Myocyte (in vitro differentiated cells): Measurements from ENCODE around the gene B3GALT5. TPM values are rescaled to one million over a fixed set of nuclear protein-coding genes. Genes with fewer than 3 reads are reported as not detected.

Experiments used
- DNase-seq: peaks from one replicate; pipeline ENCODE4 v3.0.0-alpha.2; 2012; ENCODE audit warnings: low read depth
- total RNA-seq: library from RNA; depleted of rRNA; stranded (reverse); fragments of >200 nt; gene quantifications from 2 replicates; pipeline ENCODE4 v1.2.3, GENCODE V29; 2014

The B3GALT5 gene
- total RNA-seq, 1 donor from 2014 or later: 1.0 TPM

DNA sequence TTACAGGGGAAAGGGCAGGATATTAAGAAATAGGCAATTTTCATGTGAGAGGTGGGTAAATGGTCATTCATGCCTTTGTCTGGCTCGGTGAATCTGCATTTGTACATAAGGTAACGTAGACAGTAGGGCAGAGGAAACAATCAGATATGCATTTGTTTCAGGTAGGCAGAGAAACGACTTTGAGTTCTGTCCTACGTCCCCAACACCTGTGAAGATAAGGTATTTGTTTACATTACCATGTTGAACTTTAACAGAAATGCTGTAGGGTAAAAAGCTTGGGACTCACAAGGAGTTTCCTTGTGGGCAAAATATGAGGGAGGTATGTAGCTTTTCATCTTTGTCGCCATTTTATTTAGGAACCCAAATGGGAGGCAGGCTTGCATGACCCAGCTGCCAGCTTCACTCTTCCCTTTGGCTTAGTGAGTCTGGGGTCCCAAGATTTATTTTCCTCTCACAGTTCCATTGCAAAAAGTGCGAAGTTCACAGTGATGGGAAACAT lies 31.4 kb downstream of the B3GALT5 start:
- no peak for DNase-seq

GRCh38 chr21:39645331-39645730 lies 32.6 kb downstream of the B3GALT5 start:
- no peak for DNase-seq

- DNase-seq: peak; percentile 82
Observed at GRCh38 chr21:39647476-39647875, 34.7 kb downstream of the B3GALT5 start.

GRCh38 chr21:39648879-39649278 lies 36.1 kb downstream of the B3GALT5 start:
- DNase-seq: peak; percentile 61

- no peak for DNase-seq
Observed at GRCh38 chr21:39649526-39649925, 36.8 kb downstream of the B3GALT5 start.

GRCh38 chr21:39650306-39650705 lies 37.6 kb downstream of the B3GALT5 start:
- DNase-seq: peak; percentile 94

DNA sequence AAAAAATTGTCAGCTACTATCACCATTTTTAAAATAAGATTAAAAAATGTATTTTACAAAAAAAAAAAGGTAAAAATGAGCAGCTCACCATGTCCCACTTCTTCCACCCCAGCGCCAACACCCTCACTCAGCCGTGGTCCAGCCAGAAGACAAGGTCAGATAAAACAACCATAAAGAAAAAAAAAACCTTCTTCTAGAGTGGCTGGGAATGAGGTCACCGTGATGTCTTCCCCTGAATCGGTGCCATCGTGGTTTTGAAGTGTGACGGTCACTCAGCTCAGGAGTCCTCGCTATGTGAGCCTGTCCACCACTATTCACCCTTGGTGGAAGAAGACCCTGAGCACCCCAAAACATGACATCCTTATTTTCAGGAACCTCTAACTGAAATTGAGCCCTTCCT lies 38.1 kb downstream of the B3GALT5 start:
- DNase-seq: peak; percentile 80

GRCh38 chr21:39651206-39651605 lies 38.5 kb downstream of the B3GALT5 start:
- DNase-seq: peak; percentile 87

- no peak for DNase-seq
Observed at GRCh38 chr21:39654951-39655350, 42.2 kb downstream of the B3GALT5 start.

DNA sequence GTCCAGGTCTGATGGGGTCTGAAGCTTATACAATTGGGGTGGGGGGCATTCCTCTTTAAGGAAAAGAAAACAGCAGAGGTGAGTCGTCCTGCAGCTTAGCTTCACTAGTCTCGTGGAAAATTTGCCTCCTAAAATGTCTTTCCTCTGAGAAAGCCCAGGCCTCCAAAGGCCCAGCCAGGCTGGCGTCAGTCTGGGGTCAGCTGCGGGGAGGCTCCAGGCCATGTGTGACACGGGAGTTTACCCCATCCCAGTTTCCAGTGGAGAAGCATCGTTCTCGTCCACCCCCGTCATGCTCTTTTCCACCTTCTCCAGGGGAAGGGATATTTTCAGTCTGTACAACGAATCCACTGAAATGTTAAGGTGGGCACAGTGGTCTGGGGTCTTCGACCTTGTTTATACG lies 42.8 kb downstream of the B3GALT5 start:
- no peak for DNase-seq

DNA sequence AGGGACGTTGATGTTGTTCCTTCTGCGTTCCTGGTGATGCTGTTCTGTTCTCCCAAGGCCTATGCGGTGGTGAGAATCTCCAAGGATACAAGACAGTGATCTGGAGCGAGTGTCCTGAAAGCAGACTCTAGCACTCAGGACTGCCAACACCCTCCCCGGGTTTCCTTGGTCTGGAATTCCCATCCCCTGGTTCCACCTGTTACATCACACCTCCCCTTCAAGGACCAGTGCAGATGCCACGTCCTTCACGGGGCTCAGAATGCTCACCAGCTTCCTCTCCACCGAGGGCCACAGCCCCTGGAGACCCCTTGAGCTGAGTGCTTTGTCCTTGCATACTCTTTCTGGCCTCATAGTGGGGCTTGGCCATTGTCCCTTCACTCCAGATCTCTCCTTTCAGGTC lies 43.5 kb downstream of the B3GALT5 start:
- DNase-seq: no peak

GRCh38 chr21:39657091-39657689 lies 44.5 kb downstream of the B3GALT5 start:
- DNase-seq: no peak

DNA sequence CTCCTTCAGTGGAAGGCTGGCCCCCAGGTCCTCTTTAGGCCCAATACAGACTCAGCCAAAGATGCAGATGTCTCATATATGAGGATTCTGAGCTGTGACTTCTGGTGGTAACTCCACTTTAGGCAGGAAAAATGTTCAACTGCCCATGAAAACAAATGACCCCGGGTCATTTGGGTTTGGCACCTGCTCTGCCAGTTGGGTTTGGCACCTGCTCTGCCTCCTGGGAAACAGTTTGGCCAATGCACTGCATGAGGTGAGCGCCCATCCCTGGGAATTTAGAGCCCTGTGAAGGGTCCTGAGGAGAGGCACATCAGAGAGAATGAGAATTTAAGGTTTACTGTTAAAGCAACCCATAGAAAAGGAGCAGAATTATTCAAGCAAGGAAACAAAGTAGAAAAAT lies 45.3 kb downstream of the B3GALT5 start:
- no peak for DNase-seq

DNA sequence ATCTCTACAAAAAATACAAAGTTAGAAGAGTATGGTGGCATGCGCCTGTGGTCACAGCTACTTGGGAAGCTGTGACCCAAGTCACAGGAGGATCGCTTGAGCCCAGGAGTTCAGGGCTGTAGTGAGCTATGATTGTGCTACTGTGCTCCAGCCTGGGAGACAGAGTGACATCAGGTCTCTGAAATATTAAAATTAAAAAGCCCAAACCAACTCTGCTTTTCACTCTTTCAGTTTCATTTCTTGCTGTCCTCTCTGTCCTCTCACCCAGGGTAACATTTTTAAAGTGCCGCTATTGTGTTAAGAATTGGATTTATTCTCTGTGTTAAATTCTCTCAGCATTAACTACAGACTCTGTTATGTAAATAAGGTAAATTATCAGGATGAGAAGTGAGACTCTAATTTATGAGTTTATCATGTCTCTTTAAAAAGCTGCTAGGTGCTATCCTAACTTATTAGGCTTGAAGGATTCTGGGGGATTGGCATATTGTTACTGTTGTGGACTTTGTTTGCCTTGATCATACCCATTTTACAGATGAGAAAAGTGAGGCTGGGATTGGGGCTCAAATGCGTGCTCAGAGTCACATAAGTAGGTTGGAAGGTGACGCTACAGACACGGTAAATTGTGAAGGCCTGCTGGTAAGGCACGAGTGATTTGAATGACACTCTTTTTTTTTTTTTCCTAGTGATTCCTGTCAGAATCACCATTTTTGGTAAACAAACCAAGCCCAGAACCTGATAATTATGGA lies 46.5 kb downstream of the B3GALT5 start:
- DNase-seq: no peak

DNA sequence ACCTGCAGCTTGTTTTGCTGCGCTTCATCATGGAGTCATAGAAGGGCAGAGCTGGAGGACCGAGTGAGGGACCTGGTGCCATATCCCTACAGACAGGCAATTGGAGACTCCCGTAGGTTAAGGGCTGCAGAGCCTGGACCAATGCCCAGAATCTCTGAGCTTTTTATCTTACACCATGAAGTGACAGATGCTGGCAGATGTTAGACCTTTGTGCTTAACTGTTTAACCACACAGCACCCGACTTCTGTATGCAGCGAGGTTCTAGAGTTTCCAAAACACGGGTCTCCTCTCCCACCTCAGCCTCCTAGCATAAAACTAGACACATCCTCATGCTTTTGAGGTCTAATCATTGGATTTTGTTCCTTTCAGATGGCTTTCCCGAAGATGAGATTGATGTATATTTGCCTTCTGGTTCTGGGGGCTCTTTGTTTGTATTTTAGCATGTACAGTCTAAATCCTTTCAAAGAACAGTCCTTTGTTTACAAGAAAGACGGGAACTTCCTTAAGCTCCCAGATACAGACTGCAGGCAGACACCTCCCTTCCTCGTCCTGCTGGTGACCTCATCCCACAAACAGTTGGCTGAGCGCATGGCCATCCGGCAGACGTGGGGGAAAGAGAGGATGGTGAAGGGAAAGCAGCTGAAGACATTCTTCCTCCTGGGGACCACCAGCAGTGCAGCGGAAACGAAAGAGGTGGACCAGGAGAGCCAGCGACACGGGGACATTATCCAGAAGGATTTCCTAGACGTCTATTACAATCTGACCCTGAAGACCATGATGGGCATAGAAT lies 47.6 kb downstream of the B3GALT5 start:
- peak; percentile 90 for DNase-seq

DNA sequence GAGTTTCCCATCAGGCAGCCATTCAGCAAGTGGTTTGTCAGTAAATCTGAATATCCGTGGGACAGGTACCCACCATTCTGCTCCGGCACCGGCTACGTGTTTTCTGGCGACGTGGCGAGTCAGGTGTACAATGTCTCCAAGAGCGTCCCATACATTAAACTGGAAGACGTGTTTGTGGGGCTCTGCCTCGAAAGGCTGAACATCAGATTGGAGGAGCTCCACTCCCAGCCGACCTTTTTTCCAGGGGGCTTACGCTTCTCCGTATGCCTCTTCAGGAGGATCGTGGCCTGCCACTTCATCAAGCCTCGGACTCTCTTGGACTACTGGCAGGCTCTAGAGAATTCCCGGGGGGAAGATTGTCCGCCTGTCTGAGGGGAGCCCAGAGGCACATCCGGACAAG lies 48.4 kb downstream of the B3GALT5 start:
- DNase-seq: no peak

DNA sequence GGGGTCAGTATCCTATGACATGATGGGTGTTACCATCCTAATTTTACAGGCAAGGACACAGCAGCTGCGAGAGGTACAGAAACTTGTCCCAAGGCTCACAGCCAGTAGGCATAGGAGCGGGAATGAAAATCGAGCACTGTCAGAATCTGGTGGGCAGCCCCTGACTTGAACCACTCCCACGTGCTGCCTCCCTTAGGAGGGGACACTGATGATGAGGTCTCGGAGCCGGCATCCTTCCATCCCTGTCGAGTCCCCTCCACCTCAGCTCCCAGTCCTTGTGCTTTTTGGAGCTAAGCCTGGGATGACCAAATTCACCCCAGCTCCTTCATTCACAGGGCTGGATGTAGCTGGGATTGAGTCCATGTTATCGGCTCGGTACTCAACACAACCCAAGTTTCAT lies 49.0 kb downstream of the B3GALT5 start:
- DNase-seq: no peak

GRCh38 chr21:39662411-39662953 lies 49.7 kb downstream of the B3GALT5 start:
- DNase-seq: no peak

- no peak for DNase-seq
Observed at GRCh38 chr21:39663066-39663465, 50.3 kb downstream of the B3GALT5 start.

GRCh38 chr21:39663742-39664492 lies 51.2 kb downstream of the B3GALT5 start:
- no peak for DNase-seq

- DNase-seq: no peak
Observed at GRCh38 chr21:39664586-39664985, 51.8 kb downstream of the B3GALT5 start.
